H1 (cell line): Measurements from ENCODE around the gene RPS15. TPM values are rescaled to one million over a fixed set of nuclear protein-coding genes. Genes with fewer than 3 reads are reported as not detected.

Experiments
- CTCF ChIA-PET: fragments of 300-600 bp; sonication (Branson Sonifier 250); formaldehyde crosslinking; loops from one replicate; lab custom pipeline; 2021; ENCODE audit not compliant: partially characterized antibody; lab: Charles Lee
- POLR2A ChIA-PET: fragments of 300-600 bp; sonication (Branson Sonifier 250); formaldehyde crosslinking; loops from one replicate; lab custom pipeline; 2021; ENCODE audit warnings: inconsistent platforms; ENCODE audit not compliant: partially characterized antibody; lab: Charles Lee
- DNase-seq, 2 experiments: peaks; one replicate each; pipeline versions ENCODE4 v3.0.0 to v3.0.0-alpha.2; 2010 to 2022; ENCODE audit warnings: low spot score in 2 of 2, low read depth in 1 of 2, mixed read lengths in 1 of 2
- FAIRE-seq: peaks from 2 replicates; lab custom pipeline; 2011; peaks lifted over from hg19 to GRCh38; lab: Jason Lieb, UNC
- H2AFZ ChIP-seq: 2 replicates; pipeline ENCODE4 v1.8.1; 2012; ENCODE audit warnings: low read length, inconsistent platforms
- H2AK5ac ChIP-seq: 2 replicates; pipeline ENCODE4 v1.6.1; 2013; ENCODE audit warnings: low read depth, low read length
- H2BK120ac ChIP-seq: replicated peaks from 2 replicates; pipeline ENCODE3; 2013; ENCODE audit warnings: low read depth, low read length, inconsistent platforms
- H2BK12ac ChIP-seq: 2 replicates; pipeline ENCODE4 v1.6.1; 2013; ENCODE audit warnings: low read depth, low read length
- H2BK15ac ChIP-seq: 2 replicates; pipeline ENCODE4 v1.6.1; 2013; ENCODE audit warnings: low read length
- H2BK20ac ChIP-seq: 2 replicates; pipeline ENCODE4 v1.6.1; 2013; ENCODE audit warnings: low read length
- H2BK5ac ChIP-seq: 2 replicates; pipeline ENCODE4 v1.6.1; 2013; ENCODE audit warnings: low read depth, low read length
- H3K14ac ChIP-seq: 2 replicates; pipeline ENCODE4 v1.6.1; 2013; ENCODE audit warnings: inconsistent platforms; ENCODE audit not compliant: insufficient read length
- H3K18ac ChIP-seq: 2 replicates; pipeline ENCODE4 v1.6.1; 2013; ENCODE audit warnings: low read length; ENCODE audit errors: extremely low read depth
- H3K23ac ChIP-seq: 2 replicates; pipeline ENCODE4 v1.6.1; 2013; ENCODE audit warnings: inconsistent platforms; ENCODE audit not compliant: insufficient read length
- H3K23me2 ChIP-seq: 2 replicates; pipeline ENCODE4 v1.6.1; 2013; ENCODE audit warnings: low read depth, low read length
- H3K27ac ChIP-seq: 2 replicates; pipeline ENCODE4 v1.6.1; 2011; ENCODE audit warnings: low read depth, low read length, inconsistent platforms
- H3K27me3 ChIP-seq, 4 experiments: replicated peaks in 1 of 4; 1 replicate in 1 of 4; 2 replicates in 3 of 4; pipeline versions ENCODE4 v1.6.1 to v1.8.1; 2011 to 2013; ENCODE audit warnings: low read length in 3 of 4, mild to moderate bottlenecking in 3 of 4, inconsistent platforms in 2 of 4, mixed read lengths in 2 of 4, moderate library complexity in 1 of 4; ENCODE audit not compliant: control insufficient read depth in 3 of 4, insufficient read depth in 3 of 4; ENCODE audit errors: extremely low read depth in 1 of 4
- H3K36me3 ChIP-seq, 4 experiments: 2 replicates each; pipeline versions ENCODE4 v1.6.1 to v1.8.1; 2011 to 2013; ENCODE audit warnings: mild to moderate bottlenecking in 4 of 4, low read length in 3 of 4, moderate library complexity in 2 of 4, control low read depth in 1 of 4, inconsistent platforms in 1 of 4; ENCODE audit not compliant: insufficient read depth in 4 of 4, control insufficient read depth in 2 of 4
- H3K4ac ChIP-seq: replicated peaks from 2 replicates; pipeline ENCODE3; 2013; ENCODE audit warnings: low read length, low read depth, mixed read lengths, inconsistent platforms; ENCODE audit not compliant: insufficient read length
- H3K4me1 ChIP-seq, 4 experiments: replicated peaks in 1 of 4; 1 replicate in 1 of 4; 2 replicates in 3 of 4; pipeline versions ENCODE4 v1.6.1 to v1.8.1; 2011 to 2013; ENCODE audit warnings: low read length in 3 of 4, inconsistent platforms in 2 of 4, mixed read lengths in 1 of 4; ENCODE audit not compliant: insufficient read depth in 4 of 4, control insufficient read depth in 3 of 4
- H3K4me2 ChIP-seq, 2 experiments: 2 replicates each; pipeline versions ENCODE4 v1.6.1 to v1.8.1; 2011 to 2013; ENCODE audit warnings: low read depth in 2 of 2, low read length in 2 of 2, control low read depth in 1 of 2, inconsistent platforms in 1 of 2, mild to moderate bottlenecking in 1 of 2; ENCODE audit not compliant: insufficient read depth in 1 of 2
- H3K4me3 ChIP-seq, 4 experiments: fragments of 200-600, 300-600 bp in 1 of 4; sonication (generic), shearing (Covaris generic), sonication (Bioruptor Twin) in 1 of 4; 2 replicates each; pipeline versions ENCODE4 v1.5.1 to v1.8.1; 2011 to 2016; ENCODE audit warnings: low read length in 4 of 4, low read depth in 3 of 4, control low read depth in 2 of 4, inconsistent platforms in 2 of 4, mild to moderate bottlenecking in 2 of 4, mixed read lengths in 1 of 4, moderate library complexity in 1 of 4; ENCODE audit not compliant: insufficient read depth in 2 of 4; ENCODE audit errors: extremely low read depth in 1 of 4
- H3K56ac ChIP-seq: replicated peaks from 2 replicates; pipeline ENCODE3; 2013; ENCODE audit warnings: low read depth, mild to moderate bottlenecking, mixed read lengths, low read length, inconsistent platforms; ENCODE audit not compliant: insufficient read length
- H3K79me1 ChIP-seq: 2 replicates; pipeline ENCODE4 v1.6.1; 2013; ENCODE audit warnings: low read depth, low read length, control low read depth
- H3K79me2 ChIP-seq, 2 experiments: 2 replicates each; pipeline versions ENCODE4 v1.6.1 to v1.8.1; 2012 to 2013; ENCODE audit warnings: low read length in 2 of 2, mild to moderate bottlenecking in 2 of 2, inconsistent platforms in 1 of 2; ENCODE audit not compliant: insufficient read depth in 2 of 2, control insufficient read depth in 1 of 2
- H3K9ac ChIP-seq, 4 experiments: replicated peaks in 1 of 4; 1 replicate in 1 of 4; 2 replicates in 3 of 4; pipeline versions ENCODE4 v1.6.1 to v1.8.1; 2011 to 2013; ENCODE audit warnings: low read depth in 3 of 4, low read length in 3 of 4, control low read depth in 2 of 4, mild to moderate bottlenecking in 2 of 4, moderate library complexity in 2 of 4, inconsistent platforms in 1 of 4; ENCODE audit errors: extremely low read depth in 1 of 4
- H3K9me3 ChIP-seq, 2 experiments: 2 replicates each; pipeline versions ENCODE4 v1.6.1 to v1.8.1; 2012 to 2013; ENCODE audit warnings: mild to moderate bottlenecking in 2 of 2, moderate library complexity in 2 of 2, control low read depth in 1 of 2, inconsistent platforms in 1 of 2, low read depth in 1 of 2, low read length in 1 of 2, mixed read lengths in 1 of 2; ENCODE audit not compliant: insufficient read depth in 2 of 2
- H4K20me1 ChIP-seq, 2 experiments: replicated peaks in 1 of 2; 2 replicates each; pipeline versions ENCODE3 to v1.8.1; 2011 to 2013; ENCODE audit warnings: inconsistent platforms in 2 of 2, low read length in 2 of 2, mild to moderate bottlenecking in 1 of 2; ENCODE audit not compliant: insufficient read depth in 2 of 2, control insufficient read depth in 1 of 2
- H4K5ac ChIP-seq: 2 replicates; pipeline ENCODE4 v1.6.1; 2013; ENCODE audit warnings: low read length, low read depth, mixed read lengths, inconsistent platforms; ENCODE audit not compliant: insufficient read length
- H4K8ac ChIP-seq: 2 replicates; pipeline ENCODE4 v1.8.0; 2013; ENCODE audit warnings: mild to moderate bottlenecking, moderate library complexity, low read length, inconsistent platforms; ENCODE audit not compliant: insufficient read depth; ENCODE audit errors: extremely low read depth
- H4K91ac ChIP-seq: replicated peaks from 2 replicates; pipeline ENCODE3; 2013; ENCODE audit warnings: low read length, mixed read lengths, inconsistent platforms; ENCODE audit not compliant: insufficient read length
- CBX5 ChIP-seq: fragments of 300-800, 300-1000 bp; sonication (generic); IDR thresholded peaks from 2 replicates; pipeline ENCODE4 v1.7.1; 2016; ENCODE audit warnings: antibody characterized with exemption, low read length, low read depth
- GTF2F1 ChIP-seq: IDR thresholded peaks from 2 replicates; pipeline ENCODE4 v1.6.1; 2012; ENCODE audit warnings: low read depth, low read length, improper control_type of control experiment, borderline replicate concordance
- POLR2AphosphoS5 ChIP-seq: IDR thresholded peaks from 2 replicates; pipeline ENCODE4 v1.6.1; 2011; ENCODE audit warnings: low read depth, low read length
- ZNF274 ChIP-seq: IDR thresholded peaks from 2 replicates; pipeline ENCODE4 v1.7.0; 2012; ENCODE audit warnings: low read length, borderline replicate concordance; ENCODE audit errors: extremely low read depth
- WGBS, 2 experiments: shearing (Covaris generic) in 1 of 2; methylation state at CpG; one replicate each; pipeline versions ENCODE4 v1.1.6 to v1.1.7; 2013 to 2015; ENCODE audit warnings: low lambda C conversion rate in 2 of 2, mixed read lengths in 2 of 2, inconsistent platforms in 1 of 2, low coverage in 1 of 2, missing lambda C conversion rate in 1 of 2; ENCODE audit not compliant: insufficient replicate concordance in 2 of 2, insufficient coverage in 1 of 2, insufficient read length in 1 of 2; ENCODE audit errors: extremely low coverage in 1 of 2, missing lambda C conversion rate in 1 of 2; 5-methylcytosine and 5-hydroxymethylcytosine counted together
- polyA plus RNA-seq, 7 experiments: library from polyadenylated mRNA; depleted of rRNA in 3 of 7; stranded (reverse) in 5 of 7; unstranded in 2 of 7; fragments of >200 nt in 5 of 7; fragments of 200-250 nt in 2 of 7; gene quantifications; 1 replicate in 5 of 7; 2 replicates in 1 of 7; 4 replicates in 1 of 7; pipeline versions ENCODE4 v1.2.1 to v1.2.3, GENCODE V29; 2011 to 2013; ENCODE audit warnings: missing spikeins in 2 of 7, mixed read lengths in 2 of 7
- total RNA-seq: library from RNA; stranded (reverse); fragmentation: NEBNext Ultra II Directional; extraction: Animal tissue kit (Norgen Biotek cat#: 25700); gene quantifications from 2 replicates; pipeline ENCODE4 v1.2.1, GENCODE V29; 2021
- TF ChIP-seq, protein P1 (sequence below): IDR thresholded peaks from 2 replicates; pipeline ENCODE4 v1.6.1; 2011; ENCODE audit warnings: low read depth, mild to moderate bottlenecking, low read length; ENCODE audit not compliant: insufficient read depth

Gene RPS15
- total and polyA plus RNA-seq, 2 of the 8 experiments (the other 6 are each of a cell fraction or from before 2014, with no cell fraction given): 1,562 to 3,890 TPM

DNA sequence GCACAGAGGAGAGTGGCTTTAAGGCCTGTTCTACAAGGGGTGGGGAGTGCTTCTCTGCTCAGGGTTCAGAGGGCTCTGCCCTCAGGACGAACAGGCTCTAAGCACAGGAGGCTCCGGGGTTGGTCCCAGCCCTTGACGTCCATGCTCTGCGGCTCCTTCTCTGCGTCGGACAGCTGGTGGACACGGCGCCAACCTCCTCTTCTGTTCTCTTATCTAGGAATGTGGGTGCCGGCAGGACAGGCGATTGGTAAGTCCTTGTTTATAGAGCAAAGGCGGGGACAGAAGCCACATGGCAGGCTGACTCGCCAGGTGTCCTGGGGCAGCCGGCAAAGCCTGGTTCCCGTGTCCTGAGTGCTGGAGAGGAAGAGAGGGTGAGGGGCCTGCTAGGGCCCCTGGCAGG is 8.4 kb upstream of the RPS15 start:
- H3K14ac ChIP-seq: no peak overlapping the region
- H4K20me1 ChIP-seq: peaks cover 24 to 35% of the 10 kb centered on the region in 2 experiments
- ChIA-PET CTCF (interaction anchor here (1.5 kb wide), 1 partner anchor 8 kb away, joined by 4 read pairs; no protein-coding TSS in a partner anchor), POLR2A (interaction anchor here (1.0 to 1.4 kb wide), 3 partner anchors 11 to 52 kb away, joined by 3 to 5 read pairs (median 4); no protein-coding TSS in a partner anchor)
- H3K23me2 ChIP-seq: no peaks in the 10 kb centered on the region
- H3K4me1 ChIP-seq: no peaks in the 10 kb centered on the region
- H4K8ac ChIP-seq: no peak overlapping the region
- H2BK15ac ChIP-seq: no peak overlapping the region
- no peak overlapping the region for H2BK5ac ChIP-seq
- H4K5ac ChIP-seq: no peak overlapping the region
- no peak overlapping the region for H3K4ac ChIP-seq
- peaks cover 33 to 75% (median 70%) of the 10 kb centered on the region in 4 experiments for H3K36me3 ChIP-seq
- H2BK20ac ChIP-seq: no peak overlapping the region
- no peak overlapping the region for H2BK12ac ChIP-seq
- no peak overlapping the region for H2BK120ac ChIP-seq
- H4K91ac ChIP-seq: no peak overlapping the region
- WGBS, 2 experiments: 95% methylated on average over 14 of the region's 14 CpGs; no CpG with 5 or more reads in 1 of the 2 experiments
- H3K4me3 ChIP-seq: no peak overlapping the region
- H2AFZ ChIP-seq: no peak overlapping the region
- no peak overlapping the region; the same call in 1 of the 2 replicates for H3K27ac ChIP-seq
- TF ChIP-seq CBX5: no peak
- no peak for TF ChIP-seq ZNF274
- TF ChIP-seq GTF2F1: no peak
- TF ChIP-seq, protein P1, sequence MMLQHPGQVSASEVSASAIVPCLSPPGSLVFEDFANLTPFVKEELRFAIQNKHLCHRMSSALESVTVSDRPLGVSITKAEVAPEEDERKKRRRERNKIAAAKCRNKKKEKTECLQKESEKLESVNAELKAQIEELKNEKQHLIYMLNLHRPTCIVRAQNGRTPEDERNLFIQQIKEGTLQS: no peak
- no peak for TF ChIP-seq POLR2AphosphoS5
- peaks cover 0 to 21% of the 10 kb centered on the region in 2 experiments; a peak in 2 of 4 replicates for H3K79me2 ChIP-seq
- no peak overlapping the region for H3K56ac ChIP-seq
- H3K4me2 ChIP-seq: no peak overlapping the region
- no peak overlapping the region for H3K9ac ChIP-seq
- DNase-seq: no peak
- H3K23ac ChIP-seq: no peak overlapping the region
- H2AK5ac ChIP-seq: no peak overlapping the region
- no peaks in the 10 kb centered on the region for H3K9me3 ChIP-seq
- peaks cover 5% of the 10 kb centered on the region for H3K79me1 ChIP-seq
- FAIRE-seq: no peak
- no peaks in the 10 kb centered on the region for H3K27me3 ChIP-seq
- no peak overlapping the region for H3K18ac ChIP-seq
